HepG2 (cell line): ENCODE results near the gene XPR1. TPM values are rescaled to one million over a fixed set of nuclear protein-coding genes. Genes with fewer than 3 reads are reported as not detected.

ENCODE experiments used
- ATAC-seq: fragments of 200-7000 bp; cut with Tn5 transposase; 3 replicates; pipeline ENCODE4 v1.9.1; 2020; ENCODE audit warnings: mild to moderate bottlenecking, moderate library complexity
- BruUV-seq: library from RNA; stranded (reverse); fragments of 400-500 nt; replicated peaks from 2 replicates; lab custom pipeline; 2021; lab: Mats Ljungman, UMichigan
- CTCF ChIA-PET: fragments of 300-600 bp; formaldehyde crosslinking; extraction: SDS; loops from one replicate; lab custom pipeline; 2021; ENCODE audit warnings: low total read pairs, inconsistent platforms, low intra/inter-chr PET ratio; lab: Yijun Ruan, JAX
- POLR2A ChIA-PET: fragments of 350-600 bp; sonication (Branson Sonifier 250); formaldehyde crosslinking; loops from one replicate; lab custom pipeline; 2020; ENCODE audit warnings: antibody characterized with exemption, inconsistent platforms; lab: Yijun Ruan, JAX
- DNase-seq: peaks from one replicate; pipeline ENCODE4 v3.0.0-alpha.2; 2015; ENCODE audit warnings: low spot score
- FAIRE-seq: peaks from 3 replicates; lab custom pipeline; 2011; peaks lifted over from hg19 to GRCh38; lab: Jason Lieb, UNC
- H2AFZ ChIP-seq: one replicate; pipeline ENCODE4 v1.6.1; 2011; ENCODE audit warnings: low read length, inconsistent platforms
- H3K27ac ChIP-seq: fragments of 300-600 bp; 3 replicates; pipeline ENCODE4 v1.8.0; 2011; ENCODE audit warnings: mixed run types, mild to moderate bottlenecking, mixed read lengths, low read length, inconsistent platforms; ENCODE audit not compliant: insufficient read depth; ENCODE audit errors: extremely low read length
- H3K27me3 ChIP-seq, 2 experiments: fragments of 200-600 bp in 1 of 2; 2 replicates in 1 of 2; 3 replicates in 1 of 2; pipeline versions ENCODE4 v1.6.0 to v1.8.0; 2011; ENCODE audit warnings: low read length in 2 of 2, mild to moderate bottlenecking in 2 of 2, moderate library complexity in 2 of 2, inconsistent platforms in 1 of 2; ENCODE audit not compliant: insufficient read depth in 2 of 2, control insufficient read depth in 1 of 2
- H3K36me3 ChIP-seq, 2 experiments: fragments of 200-600 bp in 1 of 2; replicated peaks in 1 of 2; 2 replicates in 1 of 2; 3 replicates in 1 of 2; pipeline versions ENCODE4 v1.5.1 to v1.8.0; 2011; ENCODE audit warnings: low read length in 2 of 2, inconsistent platforms in 1 of 2; ENCODE audit not compliant: insufficient read depth in 2 of 2, control insufficient read depth in 1 of 2
- H3K4me1 ChIP-seq: 2 replicates; pipeline ENCODE4 v1.5.1; 2012; ENCODE audit warnings: low read length, inconsistent platforms; ENCODE audit not compliant: insufficient read depth
- H3K4me2 ChIP-seq: 2 replicates; pipeline ENCODE4 v1.6.0; 2011; ENCODE audit warnings: low read depth, low read length, inconsistent platforms
- H3K4me3 ChIP-seq, 3 experiments: fragments of 200-600 bp in 1 of 3; sonication (generic), shearing (Covaris generic) in 1 of 3; replicated peaks in 1 of 3; 2 replicates each; pipeline ENCODE4 v1.5.1; 2011 to 2016; ENCODE audit warnings: low read length in 3 of 3, inconsistent platforms in 2 of 3, low read depth in 2 of 3, mild to moderate bottlenecking in 2 of 3, control low read depth in 1 of 3, mixed read lengths in 1 of 3; ENCODE audit not compliant: insufficient read depth in 1 of 3
- H3K79me2 ChIP-seq: one replicate; pipeline ENCODE4 v1.6.1; 2011; ENCODE audit warnings: low read length, inconsistent platforms; ENCODE audit not compliant: insufficient read depth
- H3K9ac ChIP-seq: 2 replicates; pipeline ENCODE4 v1.6.0; 2011; ENCODE audit warnings: mild to moderate bottlenecking, low read depth, low read length, inconsistent platforms; ENCODE audit not compliant: insufficient read depth
- H3K9me3 ChIP-seq: 2 replicates; pipeline ENCODE4 v1.5.1; 2012; ENCODE audit warnings: mild to moderate bottlenecking, low read length
- H4K20me1 ChIP-seq: 2 replicates; pipeline ENCODE4 v1.6.0; 2011; ENCODE audit warnings: inconsistent platforms, mild to moderate bottlenecking, low read length, moderate library complexity; ENCODE audit not compliant: insufficient read depth
- FOSL1 ChIP-seq: sonication (generic); formaldehyde crosslinking; IDR thresholded peaks from 2 replicates; pipeline ENCODE4 v1.9.0; 2021; ENCODE audit warnings: missing genetic modification reagents, borderline replicate concordance
- FUBP1 ChIP-seq: sonication (generic); formaldehyde crosslinking; IDR thresholded peaks from 2 replicates; pipeline ENCODE4 v1.5.1; 2020; ENCODE audit warnings: missing genetic modification reagents, mild to moderate bottlenecking, borderline replicate concordance
- HNF4A ChIP-seq: sonication (generic); formaldehyde crosslinking; IDR thresholded peaks from 2 replicates; pipeline ENCODE4 v1.4.0; 2020; ENCODE audit warnings: missing genetic modification reagents
- NFRKB ChIP-seq: fragments of 450-650 bp; IDR thresholded peaks from 2 replicates; pipeline ENCODE4 v1.6.1; 2017
- SRSF9 ChIP-seq: fragments of 200-400 bp; formaldehyde crosslinking; IDR thresholded peaks from 2 replicates; pipeline ENCODE4 v1.6.1; 2018; ENCODE audit warnings: borderline replicate concordance, mild to moderate bottlenecking, low read depth, low read length; ENCODE audit not compliant: insufficient read depth, poor library complexity, severe bottlenecking
- TRIM22 ChIP-seq: fragments of 450-650 bp; IDR thresholded peaks from 2 replicates; pipeline ENCODE4 v1.6.1; 2017
- ZNF678 ChIP-seq: sonication (generic); formaldehyde crosslinking; IDR thresholded peaks from 2 replicates; pipeline ENCODE4 v1.4.0; 2020; ENCODE audit warnings: mild to moderate bottlenecking, missing genetic modification reagents
- WGBS: methylation state at CpG from one replicate; pipeline ENCODE4 v1.1.6; 2017; ENCODE audit warnings: low lambda C conversion rate; 5-methylcytosine and 5-hydroxymethylcytosine counted together
- in situ Hi-C: cut with HindIII; loops from 2 replicates; pipeline ENCODE4 v1.10.0; 2017; ENCODE audit warnings: low pct_unique_long_range_greater_than_20kb; ENCODE audit not compliant: extremely low pct_ligation_motif_present
- intact Hi-C: fragments of 100-400 bp; cut with micrococcal nuclease; formaldehyde crosslinking; loops from one replicate; pipeline ENCODE4 v1.10.0; 2022; ENCODE audit not compliant: unreplicated experiment
- polyA plus RNA-seq, 8 experiments: library from polyadenylated mRNA; depleted of rRNA in 3 of 8; stranded (reverse) in 7 of 8; unstranded in 1 of 8; fragments of >200 nt; fragmentation: Illumina TruSeq in 4 of 8; extraction: Trizol in 4 of 8; gene quantifications; 2 replicates each; pipeline versions ENCODE4 v1.2.1 to v1.2.3, GENCODE V29; 2011 to 2016; ENCODE audit warnings: low read depth in 4 of 8, missing spikeins in 1 of 8, mixed read lengths in 1 of 8; ENCODE audit not compliant: insufficient read depth in 1 of 8
- total RNA-seq, 5 experiments: library from RNA; depleted of rRNA; stranded (reverse); fragments of >200 nt; fragmentation: Illumina TruSeq; extraction: Trizol; gene quantifications; 2 replicates each; pipeline ENCODE4 v1.2.3, GENCODE V29; 2016; ENCODE audit warnings: low read depth in 1 of 5

XPR1 gene
- total and polyA plus RNA-seq, 2 of the 13 experiments (the other 11 are each of a cell fraction or from before 2014, with no cell fraction given), result 22.3 to 23.6 TPM

DNA sequence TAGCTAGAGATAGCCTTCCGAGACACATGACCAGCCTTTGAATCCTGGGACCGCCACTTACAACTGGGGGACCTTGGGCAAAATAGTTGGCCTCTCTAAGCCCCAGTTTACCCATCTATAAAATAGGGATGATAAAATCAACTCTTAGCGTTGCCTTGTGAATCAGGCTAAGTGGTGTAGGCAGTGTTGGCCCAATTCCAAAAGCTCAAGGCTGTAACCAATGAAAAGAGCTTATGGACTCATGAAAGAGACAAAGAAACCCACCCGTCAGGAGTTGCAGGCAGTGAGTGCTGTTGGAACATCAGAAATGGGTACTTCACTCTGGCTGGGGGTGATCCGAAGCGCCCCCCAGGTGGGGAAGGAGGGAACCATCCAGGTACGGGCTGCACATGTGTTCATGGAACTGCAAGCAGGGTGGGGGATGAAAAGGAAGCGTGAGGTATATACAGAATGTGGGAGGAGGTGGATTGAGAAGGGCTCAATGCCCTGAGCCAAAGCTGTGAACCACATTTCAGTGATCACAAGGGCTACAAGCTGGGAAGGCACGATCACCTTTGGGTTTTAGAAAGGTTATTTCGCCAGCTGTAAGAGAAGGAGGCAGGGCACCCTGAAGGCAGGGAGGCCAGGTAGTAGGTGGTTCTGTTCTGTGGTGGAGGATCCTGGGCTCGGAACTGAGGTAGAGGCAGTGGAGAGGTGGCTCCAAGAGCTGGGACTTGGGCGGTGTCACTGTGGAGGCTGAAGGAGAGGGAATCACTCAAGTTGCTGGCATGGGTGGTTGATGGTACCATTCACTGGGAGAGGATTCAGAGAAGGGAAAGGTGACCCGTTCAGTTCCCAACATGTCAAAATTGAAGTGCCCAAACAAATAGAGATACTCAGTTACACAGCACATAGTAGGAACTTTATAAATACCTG, 269.5 kb downstream of the XPR1 start:
- Histone ChIP-seq H3K4me1 (no peaks in the 10 kb centered on the region), H2AFZ (no peak overlapping the region), H4K20me1 (no peaks in the 10 kb centered on the region), H3K27me3 (peaks cover 0 to 4% of the 10 kb centered on the region in 2 experiments; a peak in 2 of 5 replicates), H3K9me3 (no peaks in the 10 kb centered on the region), H3K79me2 (no peaks in the 10 kb centered on the region), H3K36me3 (no peaks in the 10 kb centered on the region), H3K4me2 (no peak overlapping the region), H3K4me3 (no peak overlapping the region), H3K27ac (no peak overlapping the region), H3K9ac (no peak overlapping the region)
- ChIA-PET POLR2A (no interaction called here), CTCF (no interaction called here)
- in situ Hi-C loops (no loop called here), intact Hi-C loops (no loop called here)
- ATAC-seq (no peak), DNase-seq (no peak), FAIRE-seq (no peak)
- no TSS peak for BruUV-seq
- TF ChIP-seq TRIM22 (no peak), FUBP1 (no peak), FOSL1 (no peak), ZNF678 (no peak), NFRKB (no peak), SRSF9 (no peak), HNF4A (CRISPR knock-in tag) (no peak)
- 63% methylated on average over 13 of the region's 13 CpGs for WGBS
